Measurements from ENCODE around the gene CH25H.

DNA sequence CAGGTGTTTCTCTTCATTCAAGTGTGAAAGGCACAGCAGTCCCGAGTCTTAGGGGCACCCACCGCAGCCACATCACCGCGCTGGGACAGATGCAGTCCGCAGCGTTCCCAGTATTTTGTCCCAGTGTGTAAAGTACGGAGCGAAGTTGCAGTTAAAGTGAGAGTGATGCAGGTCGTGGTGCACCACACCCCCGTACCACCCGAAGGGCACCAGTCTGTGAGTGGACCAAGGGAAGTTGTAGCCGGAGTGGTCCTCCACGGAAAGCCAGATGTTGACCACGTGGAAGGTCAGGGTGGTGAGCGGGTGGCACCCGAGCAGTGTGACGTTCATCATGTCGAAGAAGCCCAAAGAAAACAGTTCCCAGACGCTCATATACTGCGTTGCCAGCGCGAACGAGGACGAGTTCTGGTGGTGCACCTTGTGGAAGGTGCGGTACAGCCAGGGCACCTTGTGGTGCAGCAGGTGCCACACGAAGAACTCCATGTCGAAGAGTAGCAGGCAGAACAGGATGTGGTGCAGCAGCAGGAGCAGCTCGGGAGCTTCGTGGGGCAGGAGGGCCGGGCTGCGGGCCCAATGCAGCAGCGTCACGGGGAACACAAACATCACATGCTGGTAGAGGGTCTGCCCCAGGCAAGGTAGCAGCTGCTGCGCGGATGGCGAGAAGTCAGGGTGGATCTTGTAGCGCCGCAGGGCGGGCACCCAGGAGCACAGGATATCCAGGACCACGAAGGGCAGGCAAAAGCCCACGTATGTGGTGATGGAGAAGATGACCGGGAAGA is 526 bp downstream of the CH25H start:
- TF ChIP-seq, protein P1, sequence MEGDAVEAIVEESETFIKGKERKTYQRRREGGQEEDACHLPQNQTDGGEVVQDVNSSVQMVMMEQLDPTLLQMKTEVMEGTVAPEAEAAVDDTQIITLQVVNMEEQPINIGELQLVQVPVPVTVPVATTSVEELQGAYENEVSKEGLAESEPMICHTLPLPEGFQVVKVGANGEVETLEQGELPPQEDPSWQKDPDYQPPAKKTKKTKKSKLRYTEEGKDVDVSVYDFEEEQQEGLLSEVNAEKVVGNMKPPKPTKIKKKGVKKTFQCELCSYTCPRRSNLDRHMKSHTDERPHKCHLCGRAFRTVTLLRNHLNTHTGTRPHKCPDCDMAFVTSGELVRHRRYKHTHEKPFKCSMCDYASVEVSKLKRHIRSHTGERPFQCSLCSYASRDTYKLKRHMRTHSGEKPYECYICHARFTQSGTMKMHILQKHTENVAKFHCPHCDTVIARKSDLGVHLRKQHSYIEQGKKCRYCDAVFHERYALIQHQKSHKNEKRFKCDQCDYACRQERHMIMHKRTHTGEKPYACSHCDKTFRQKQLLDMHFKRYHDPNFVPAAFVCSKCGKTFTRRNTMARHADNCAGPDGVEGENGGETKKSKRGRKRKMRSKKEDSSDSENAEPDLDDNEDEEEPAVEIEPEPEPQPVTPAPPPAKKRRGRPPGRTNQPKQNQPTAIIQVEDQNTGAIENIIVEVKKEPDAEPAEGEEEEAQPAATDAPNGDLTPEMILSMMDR (IDR thresholded peaks at IDR 0.05), result no peak
- TF ChIP-seq POLR2AphosphoS5 (IDR thresholded peaks at IDR 0.05), result no peak

All from prostate gland (tissue), 2 donors.